Measurements from ENCODE around the gene FOXS1. TPM values are rescaled to one million over a fixed set of nuclear protein-coding genes. Genes with fewer than 3 reads are reported as not detected.

Gene FOXS1
- total RNA-seq, 1 donor from 2014 or later, result not detected

- no peak for DNase-seq
- H3K9me3 Mint-ChIP-seq (ENCODE audit: unreplicated experiment), result peaks cover 12% of the 10 kb centered on the region
- H3K36me3 Mint-ChIP-seq (ENCODE audit: unreplicated experiment), result no peaks in the 10 kb centered on the region
- H3K4me3 Mint-ChIP-seq (ENCODE audit: unreplicated experiment), result no peak overlapping the region
- TF ChIP-seq CTCF (IDR thresholded peaks at IDR 0.05; ENCODE audit: partially characterized antibody, unreplicated experiment), result no peak
- no peak overlapping the region for H3K27ac Mint-ChIP-seq (ENCODE audit: unreplicated experiment)
- H3K27me3 Mint-ChIP-seq (ENCODE audit: unreplicated experiment), result peaks cover 18% of the 10 kb centered on the region
- H3K4me1 Mint-ChIP-seq (ENCODE audit: low read depth, unreplicated experiment), result peaks cover 18% of the 10 kb centered on the region
Measured at GRCh38 chr20:31844737-31845299, 586 bp downstream of the FOXS1 start.

GRCh38 chr20:31843881-31844280 lies 1.5 kb downstream of the FOXS1 start:
- no peak for DNase-seq
- Mint-ChIP-seq H3K27me3 (ENCODE audit: unreplicated experiment) (peaks cover 13% of the 10 kb centered on the region), H3K27ac (ENCODE audit: unreplicated experiment) (no peak overlapping the region), H3K9me3 (ENCODE audit: unreplicated experiment) (peaks cover 7% of the 10 kb centered on the region), H3K36me3 (ENCODE audit: unreplicated experiment) (no peaks in the 10 kb centered on the region), H3K4me3 (ENCODE audit: unreplicated experiment) (peak overlapping the region; percentile 44), H3K4me1 (ENCODE audit: low read depth, unreplicated experiment) (peaks cover 18% of the 10 kb centered on the region)
- TF ChIP-seq CTCF (IDR thresholded peaks at IDR 0.05; ENCODE audit: partially characterized antibody, unreplicated experiment), result no peak

- Mint-ChIP-seq H3K4me1 (ENCODE audit: low read depth, unreplicated experiment) (peaks cover 18% of the 10 kb centered on the region), H3K36me3 (ENCODE audit: unreplicated experiment) (no peaks in the 10 kb centered on the region), H3K4me3 (ENCODE audit: unreplicated experiment) (peak overlapping the region; percentile 19), H3K9me3 (ENCODE audit: unreplicated experiment) (peaks cover 6% of the 10 kb centered on the region), H3K27ac (ENCODE audit: unreplicated experiment) (no peak overlapping the region), H3K27me3 (ENCODE audit: unreplicated experiment) (peaks cover 9% of the 10 kb centered on the region)
- DNase-seq, result no peak
- no peak for TF ChIP-seq CTCF (IDR thresholded peaks at IDR 0.05; ENCODE audit: partially characterized antibody, unreplicated experiment)
Measured at GRCh38 chr20:31843288-31843687, 2.1 kb downstream of the FOXS1 start.

- TF ChIP-seq CTCF (IDR thresholded peaks at IDR 0.05; ENCODE audit: partially characterized antibody, unreplicated experiment), result no peak
- peak; percentile 87 for DNase-seq
- H3K4me1 Mint-ChIP-seq (ENCODE audit: low read depth, unreplicated experiment), result peaks cover 18% of the 10 kb centered on the region
- H3K4me3 Mint-ChIP-seq (ENCODE audit: unreplicated experiment), result peak overlapping the region; percentile 11
- H3K9me3 Mint-ChIP-seq (ENCODE audit: unreplicated experiment), result peaks cover 5% of the 10 kb centered on the region
- no peaks in the 10 kb centered on the region for H3K36me3 Mint-ChIP-seq (ENCODE audit: unreplicated experiment)
- no peak overlapping the region for H3K27ac Mint-ChIP-seq (ENCODE audit: unreplicated experiment)
- peaks cover 7% of the 10 kb centered on the region for H3K27me3 Mint-ChIP-seq (ENCODE audit: unreplicated experiment)
Measured at GRCh38 chr20:31842471-31843157, 2.8 kb downstream of the FOXS1 start.

GRCh38 chr20:31841928-31842327 lies 3.5 kb downstream of the FOXS1 start:
- Mint-ChIP-seq H3K36me3 (ENCODE audit: unreplicated experiment) (no peaks in the 10 kb centered on the region), H3K4me1 (ENCODE audit: low read depth, unreplicated experiment) (peaks cover 18% of the 10 kb centered on the region), H3K9me3 (ENCODE audit: unreplicated experiment) (peaks cover 4% of the 10 kb centered on the region), H3K4me3 (ENCODE audit: unreplicated experiment) (no peak overlapping the region), H3K27me3 (ENCODE audit: unreplicated experiment) (peaks cover 7% of the 10 kb centered on the region), H3K27ac (ENCODE audit: unreplicated experiment) (no peak overlapping the region)
- no peak for DNase-seq
- no peak for TF ChIP-seq CTCF (IDR thresholded peaks at IDR 0.05; ENCODE audit: partially characterized antibody, unreplicated experiment)
